ENCODE results near the gene RAD51B.

The RAD51B gene

GRCh38 chr14:68701001-68701741 lies 881.6 kb downstream of the RAD51B start:
- no peak for TF ChIP-seq CTCF (IDR thresholded peaks at IDR 0.05; ENCODE audit: low read length, missing control alignments)
- DNase-seq (ENCODE audit: low read depth) = no peak
- no peak overlapping the region for H3K4me3 ChIP-seq (replicated peaks; ENCODE audit: low read depth, low read length)

- no peak for TF ChIP-seq CTCF (IDR thresholded peaks at IDR 0.05; ENCODE audit: low read length, missing control alignments)
Measured at GRCh38 chr14:68702135-68702534, 882.6 kb downstream of the RAD51B start.

GRCh38 chr14:68702578-68702977 lies 883.0 kb downstream of the RAD51B start:
- no peak for DNase-seq (ENCODE audit: low read depth)
- no peak overlapping the region for H3K4me3 ChIP-seq (replicated peaks; ENCODE audit: low read depth, low read length)
- TF ChIP-seq CTCF (IDR thresholded peaks at IDR 0.05; ENCODE audit: low read length, missing control alignments) = no peak

More at GRCh38 chr14:68702135-68702534, 882.6 kb downstream of the RAD51B start:
- DNase-seq (ENCODE audit: low read depth) = no peak
- no peak overlapping the region for H3K4me3 ChIP-seq (replicated peaks; ENCODE audit: low read depth, low read length)

- no peak for TF ChIP-seq CTCF (IDR thresholded peaks at IDR 0.05; ENCODE audit: low read length, missing control alignments)
- DNase-seq (ENCODE audit: low read depth) = peak; percentile 74
- no peak overlapping the region for H3K4me3 ChIP-seq (replicated peaks; ENCODE audit: low read depth, low read length)
Measured at GRCh38 chr14:68703093-68703492, 883.5 kb downstream of the RAD51B start.

GRCh38 chr14:68704736-68705720 lies 885.4 kb downstream of the RAD51B start:
- peak; percentile 42 for DNase-seq (ENCODE audit: low read depth)
- no peak for TF ChIP-seq CTCF (IDR thresholded peaks at IDR 0.05; ENCODE audit: low read length, missing control alignments)
- H3K4me3 ChIP-seq (replicated peaks; ENCODE audit: low read depth, low read length) = no peak overlapping the region

- no peak for TF ChIP-seq CTCF (IDR thresholded peaks at IDR 0.05; ENCODE audit: low read length, missing control alignments)
- H3K4me3 ChIP-seq (replicated peaks; ENCODE audit: low read depth, low read length) = no peak overlapping the region
- DNase-seq (ENCODE audit: low read depth) = no peak
Measured at GRCh38 chr14:68705741-68706283, 886.2 kb downstream of the RAD51B start.
